ENCODE results near the gene PRM1. TPM values are rescaled to one million over a fixed set of nuclear protein-coding genes. Genes with fewer than 3 reads are reported as not detected.
"Not testable (repeated sequence)": the region's sequence is repeated elsewhere in the genome, so short reads cannot be mapped to it uniquely, and the experiment has no call there.

PRM1 gene
- total RNA-seq, 1 experiment from 2014 or later = not detected

DNA sequence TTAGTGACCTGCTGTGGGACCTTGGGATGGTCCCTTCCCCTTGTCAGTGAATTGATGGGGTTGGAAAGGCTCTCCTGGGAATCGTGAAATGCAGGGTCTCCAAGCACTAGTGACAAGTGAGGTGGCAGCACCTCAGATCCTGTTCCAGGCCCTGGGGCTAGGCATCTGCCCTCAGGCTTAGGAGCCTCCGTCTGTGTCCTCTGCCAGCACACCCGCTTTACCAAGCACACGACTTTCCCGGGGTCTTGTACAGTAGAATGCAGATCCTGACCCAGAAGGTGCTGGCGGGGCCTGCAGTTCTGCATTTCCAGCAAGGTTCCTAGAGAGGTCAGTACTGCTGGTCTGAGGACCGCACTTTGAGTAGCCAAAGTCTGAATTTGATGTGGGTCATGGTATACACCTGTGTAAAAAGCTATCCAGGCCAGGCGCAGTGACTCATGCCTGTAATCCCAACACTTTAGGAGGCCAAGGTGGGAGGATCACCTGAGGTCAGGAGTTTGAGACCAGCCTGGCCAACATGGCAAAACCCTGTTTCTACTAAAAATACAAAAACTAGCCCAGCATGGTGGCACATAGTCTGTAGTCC is 33.3 kb upstream of the PRM1 start:
- no peak for DNase-seq (ENCODE audit: low spot score)

GRCh38 chr16:11313493-11314308 is 32.6 kb upstream of the PRM1 start:
- DNase-seq (ENCODE audit: low spot score) = no peak

GRCh38 chr16:11312718-11313492 is 31.8 kb upstream of the PRM1 start:
- peak; percentile 54 for DNase-seq (ENCODE audit: low spot score)

DNA sequence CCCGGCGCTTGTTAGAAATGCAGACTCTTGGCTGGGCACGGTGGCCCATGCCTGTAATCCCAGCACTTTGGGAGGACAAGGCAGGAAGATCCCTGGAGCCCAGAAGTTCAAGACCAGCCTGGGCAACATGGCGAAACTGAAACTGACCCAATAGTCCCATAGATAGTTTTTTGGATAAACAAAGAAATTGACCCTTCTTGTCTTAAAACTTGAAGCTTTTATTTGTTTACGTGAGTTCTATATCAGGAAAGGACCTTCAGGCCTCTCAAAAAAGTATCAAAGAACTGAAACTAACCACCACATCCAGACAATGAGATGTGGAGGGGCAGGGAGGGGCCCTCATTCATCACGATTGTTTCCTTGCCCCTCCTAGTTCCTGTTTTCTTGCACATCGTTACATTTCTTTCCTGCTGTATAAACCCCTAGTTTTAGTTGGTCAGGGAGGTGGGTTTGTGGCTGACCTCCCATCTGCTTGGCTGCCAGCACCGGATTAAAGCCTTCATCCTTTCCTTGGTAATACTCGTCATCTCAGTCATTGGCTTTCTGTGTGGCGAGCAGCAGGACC is 29.9 kb upstream of the PRM1 start:
- no peak for DNase-seq (ENCODE audit: low spot score)

GRCh38 chr16:11310634-11310977 is 29.5 kb upstream of the PRM1 start:
- no peak for DNase-seq (ENCODE audit: low spot score)

DNA sequence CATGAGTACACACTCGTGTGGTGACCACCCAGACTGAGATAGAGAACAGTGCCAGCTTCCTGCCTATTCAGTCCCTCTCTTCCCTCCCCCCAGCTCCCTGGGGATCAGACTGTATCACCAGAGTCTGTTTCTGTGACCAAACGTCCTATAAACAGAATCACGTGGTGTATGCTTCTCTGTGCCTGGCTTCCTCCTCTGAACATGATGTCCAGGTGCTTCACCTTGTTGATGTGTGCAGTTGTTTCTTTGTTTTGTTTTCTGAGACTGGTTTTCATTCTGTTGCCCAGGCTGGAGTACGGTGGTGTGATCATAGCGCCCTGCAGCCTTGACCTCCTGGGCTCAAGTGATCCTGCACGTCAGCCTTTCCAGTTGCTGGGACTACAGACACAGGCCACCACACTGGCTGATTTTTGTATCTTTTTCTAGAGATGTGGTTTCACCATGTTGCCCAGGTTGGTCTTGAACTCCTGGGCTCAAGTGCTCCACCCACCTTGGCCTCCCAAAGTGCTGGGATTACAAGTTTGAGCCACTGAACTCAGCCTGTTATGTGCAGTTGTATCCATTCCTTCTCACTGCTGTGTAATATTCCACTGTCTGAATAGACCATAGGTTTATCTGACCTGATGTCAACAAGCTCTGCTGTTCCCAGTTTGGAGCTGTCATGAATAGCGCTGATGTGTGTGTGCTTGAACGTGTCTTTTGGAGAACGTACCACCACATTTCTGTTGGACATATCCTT is 28.9 kb upstream of the PRM1 start:
- no peak for DNase-seq (ENCODE audit: low spot score)

- no peak for DNase-seq (ENCODE audit: low spot score)
These were observed 27.6 kb upstream of the PRM1 start for GRCh38 chr16:11308493-11309283.

DNA sequence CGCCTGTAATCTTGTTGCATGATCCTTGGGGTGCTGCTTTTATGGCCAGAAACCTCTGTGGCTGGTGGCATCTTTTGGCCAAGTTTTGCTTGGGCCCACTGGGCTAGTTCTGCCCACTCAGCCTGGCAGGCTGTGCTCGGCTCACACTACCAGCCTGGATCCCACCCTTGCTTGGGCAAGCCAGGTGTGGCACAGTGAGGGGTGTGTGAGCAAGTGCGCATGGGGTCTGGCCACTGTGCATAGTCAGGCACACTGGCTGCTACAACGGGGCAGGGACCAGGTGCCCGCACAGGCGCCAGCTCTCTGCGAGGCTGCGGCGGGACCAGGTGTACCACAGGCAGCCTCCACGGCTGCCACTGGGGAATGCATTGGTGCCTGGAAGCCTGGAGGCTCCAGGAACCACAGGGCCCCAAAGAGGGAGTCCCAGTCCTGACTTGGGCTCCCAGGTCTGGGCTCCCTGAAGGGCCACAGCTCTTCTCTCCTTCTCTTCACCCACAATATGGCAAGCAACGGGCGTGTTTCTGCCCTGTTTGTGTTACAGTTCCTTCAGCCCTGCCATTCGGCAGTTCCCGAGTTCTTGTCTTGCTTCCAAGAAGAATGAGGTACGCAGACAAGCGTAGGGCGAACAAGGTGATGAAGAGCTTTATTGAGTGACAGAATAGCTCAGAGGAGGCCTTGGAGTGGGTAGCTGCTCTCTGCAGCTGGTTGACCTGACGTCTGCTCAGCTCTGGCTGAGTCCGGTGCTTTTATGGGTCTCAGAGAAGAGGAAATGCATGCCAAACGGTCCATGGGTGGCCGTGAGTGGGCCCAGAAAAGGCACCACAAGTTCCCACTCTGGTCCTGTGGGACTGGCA is 26.7 kb upstream of the PRM1 start:
- no peak for DNase-seq (ENCODE audit: low spot score)

DNA sequence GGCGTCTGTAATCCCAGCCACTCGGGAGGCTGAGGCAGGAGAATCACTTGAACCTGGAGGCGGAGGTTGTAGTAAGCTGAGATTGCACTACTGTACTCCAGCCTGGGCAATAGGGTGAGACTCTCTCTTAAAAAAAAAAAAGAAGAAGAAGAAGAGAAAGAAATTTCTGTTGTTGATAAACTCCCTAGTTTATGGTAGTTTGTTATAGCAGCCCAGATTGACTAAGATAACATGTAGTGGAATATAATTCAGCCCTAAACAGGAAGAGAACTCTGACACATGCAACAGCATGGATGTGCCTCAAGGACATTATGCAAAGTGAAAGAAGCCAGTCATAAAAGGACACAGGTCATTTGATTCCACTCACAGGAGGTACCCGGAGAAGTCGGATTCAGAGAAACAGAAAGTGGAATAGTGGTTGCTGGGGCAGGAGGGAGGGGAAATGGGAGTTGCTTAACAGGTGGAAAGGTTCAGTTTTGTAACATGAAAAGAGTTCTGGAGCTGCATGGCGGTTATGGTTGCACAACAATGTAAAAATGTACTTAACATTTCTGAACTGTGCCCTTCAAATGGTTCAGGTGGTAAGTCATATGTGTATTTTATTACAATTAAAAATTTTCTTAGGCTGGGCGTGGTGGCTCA is 26.0 kb upstream of the PRM1 start:
- DNase-seq (ENCODE audit: low spot score) = no peak

GRCh38 chr16:11306381-11306780 is 25.3 kb upstream of the PRM1 start:
- DNase-seq (ENCODE audit: low spot score) = no peak

GRCh38 chr16:11303405-11304138 is 22.4 kb upstream of the PRM1 start:
- DNase-seq (ENCODE audit: low spot score) = peak; percentile 46

GRCh38 chr16:11302977-11303376 is 21.8 kb upstream of the PRM1 start:
- no peak for DNase-seq (ENCODE audit: low spot score)

DNA sequence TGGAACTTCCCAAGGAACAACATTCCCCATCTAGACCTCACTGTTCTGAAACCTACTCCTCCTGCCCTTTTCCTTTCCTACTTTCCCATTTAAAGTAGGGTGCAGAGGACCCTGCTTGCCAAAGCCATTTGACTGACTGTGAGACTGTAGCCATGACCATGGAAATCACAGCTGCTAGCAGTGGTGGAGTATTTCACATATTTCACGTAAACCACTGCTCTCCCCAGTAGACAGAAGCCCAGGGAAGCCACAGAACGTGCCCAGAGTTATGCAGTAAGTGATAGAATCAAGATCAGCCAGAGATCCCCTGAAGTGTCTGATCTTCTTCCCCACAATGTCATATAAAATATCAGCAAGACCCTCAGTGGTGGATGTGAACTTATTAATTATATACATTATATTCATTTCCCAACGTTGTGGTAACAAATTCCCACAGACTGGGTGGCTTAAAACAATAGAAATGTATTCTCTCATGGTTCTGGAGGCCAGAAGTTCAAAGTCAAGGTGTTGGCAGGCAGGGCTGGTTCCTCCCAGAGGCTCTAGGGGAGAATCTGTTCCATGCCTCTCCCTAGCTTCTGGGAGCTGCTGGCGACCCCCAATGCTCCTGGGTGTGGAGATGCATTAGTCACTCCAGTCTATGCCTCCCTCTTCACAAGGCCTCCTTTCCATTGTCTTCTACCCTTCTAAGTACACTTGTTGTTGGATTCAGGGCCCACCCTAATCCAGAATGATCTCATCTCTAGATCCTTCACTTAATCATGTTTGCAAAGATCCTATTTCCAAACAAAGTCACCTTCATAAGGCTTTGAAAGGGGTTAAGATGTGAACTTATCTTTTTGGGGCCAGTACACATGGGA is 20.7 kb upstream of the PRM1 start:
- DNase-seq (ENCODE audit: low spot score) = no peak

GRCh38 chr16:11300560-11300892 is 19.4 kb upstream of the PRM1 start:
- DNase-seq (ENCODE audit: low spot score) = no peak

GRCh38 chr16:11299865-11300559 is 18.9 kb upstream of the PRM1 start:
- no peak for DNase-seq (ENCODE audit: low spot score)

- not testable (repeated sequence) for DNase-seq (ENCODE audit: low spot score)
These were observed 17.9 kb upstream of the PRM1 start for GRCh38 chr16:11298950-11299547.
